Activated B cell treated with CpG ODN at 0.5 μM for 24 hours (primary cell): ENCODE results near the gene TMEM127. TPM values are rescaled to one million over a fixed set of nuclear protein-coding genes. Genes with fewer than 3 reads are reported as not detected.
"Not testable (repeated sequence)": the region's sequence is repeated elsewhere in the genome, so short reads cannot be mapped to it uniquely, and the experiment has no call there.

Source experiments
- ATAC-seq: fragments of 200-7000 bp; cut with Tn5 transposase; one replicate; pipeline ENCODE4 v1.10.0; 2021; ENCODE audit warnings: low read depth, mild to moderate bottlenecking, moderate library complexity
- CTCF ChIA-PET: fragments of 350-600 bp; sonication (Branson Sonifier 250); formaldehyde crosslinking; loops from one replicate; lab custom pipeline; 2021; ENCODE audit warnings: antibody characterized with exemption; lab: Charles Lee
- POLR2A ChIA-PET: fragments of 350-600 bp; sonication (Branson Sonifier 250); formaldehyde crosslinking; loops from one replicate; lab custom pipeline; 2021; ENCODE audit warnings: antibody characterized with exemption; lab: Charles Lee
- DNase-seq: peaks from one replicate; pipeline ENCODE4 v3.0.0; 2022
- H3K27ac Mint-ChIP-seq: one replicate; pipeline ENCODE4 v1.8.0; 2020; ENCODE audit warnings: mixed read lengths
- H3K27me3 Mint-ChIP-seq: one replicate; pipeline ENCODE4 v1.8.0; 2021; ENCODE audit warnings: mixed read lengths
- H3K36me3 Mint-ChIP-seq: one replicate; pipeline ENCODE4 v1.8.0; 2021; ENCODE audit warnings: low read depth, mixed read lengths
- H3K4me1 Mint-ChIP-seq: one replicate; pipeline ENCODE4 v1.8.0; 2021; ENCODE audit warnings: mixed read lengths
- H3K4me3 Mint-ChIP-seq: one replicate; pipeline ENCODE4 v1.8.0; 2020; ENCODE audit warnings: mild to moderate bottlenecking, mixed read lengths
- H3K9me3 Mint-ChIP-seq: one replicate; pipeline ENCODE4 v1.8.0; 2020; ENCODE audit warnings: mixed read lengths
- CTCF ChIP-seq: fragments of 200-600 bp; IDR thresholded peaks from one replicate; pipeline ENCODE4 v1.8.0; 2022; ENCODE audit warnings: antibody characterized with exemption, mild to moderate bottlenecking
- intact Hi-C: fragments of 100-400 bp; cut with micrococcal nuclease; formaldehyde crosslinking; loops from one replicate; pipeline ENCODE4 v1.15.1; 2024
- total RNA-seq: library from RNA; stranded (reverse); gene quantifications from 2 replicates; pipeline ENCODE4 v1.2.3, GENCODE V29; 2022

Gene TMEM127
- total RNA-seq, 1 donor from 2014 or later, result 43.2 TPM

- CTCF ChIA-PET, result interaction anchor here (0.6 to 3.1 kb wide), 19 partner anchors 8 to 98 kb away, joined by 3 to 22 read pairs (median 4); partner anchors contain the start of genes ASTL, DUSP2 and STARD7
- Mint-ChIP-seq H3K9me3 (no peaks in the 10 kb centered on the region), H3K4me3 (peak overlapping the region; percentile 70), H3K27me3 (no peaks in the 10 kb centered on the region), H3K36me3 (peaks cover 3% of the 10 kb centered on the region), H3K4me1 (peaks cover 17% of the 10 kb centered on the region), H3K27ac (peak overlapping the region; percentile 84)
- ATAC-seq, result peak; percentile 99
- peak; percentile 37 for DNase-seq
- intact Hi-C loops, result loop anchor here (1.0 to 5.0 kb wide), 3 partner anchors 26 to 37 kb away; partner anchors contain the start of gene STARD7
- no peak for TF ChIP-seq CTCF
- POLR2A ChIA-PET, result interaction anchor here (0.8 to 4.7 kb wide), 19 partner anchors 8 to 95 kb away, joined by 3 to 59 read pairs (median 5); partner anchors contain the start of genes ASTL, CIAO1, STARD7 and TMEM127
These were observed 31.9 kb downstream of the TMEM127 start for GRCh38 chr2:96233880-96234316.

- H3K4me3 Mint-ChIP-seq, result peak overlapping the region; percentile 70
- peak overlapping the region; percentile 84 for H3K27ac Mint-ChIP-seq
- ATAC-seq, result peak; percentile 6
- POLR2A ChIA-PET, result interaction anchor here (0.6 to 4.7 kb wide), 18 partner anchors 8 to 87 kb away, joined by 3 to 59 read pairs (median 6); partner anchors contain the start of genes CIAO1, STARD7 and TMEM127
- CTCF ChIA-PET, result interaction anchor here (0.6 to 3.1 kb wide), 19 partner anchors 8 to 116 kb away, joined by 3 to 22 read pairs (median 4); partner anchors contain the start of genes ASTL, DUSP2 and STARD7
- no peak for TF ChIP-seq CTCF
- H3K9me3 Mint-ChIP-seq, result no peaks in the 10 kb centered on the region
- peaks cover 3% of the 10 kb centered on the region for H3K36me3 Mint-ChIP-seq
- DNase-seq, result no peak
- intact Hi-C loops, result loop anchor here (2.0 to 5.0 kb wide), 2 partner anchors 27 to 36 kb away; no protein-coding TSS in a partner anchor
- no peaks in the 10 kb centered on the region for H3K27me3 Mint-ChIP-seq
- peaks cover 17% of the 10 kb centered on the region for H3K4me1 Mint-ChIP-seq
These were observed 32.4 kb downstream of the TMEM127 start for GRCh38 chr2:96233436-96233835.

- no peak for DNase-seq
- intact Hi-C loops, result loop anchor here (5.0 kb wide), 1 partner anchor 34 kb away; no protein-coding TSS in a partner anchor
- TF ChIP-seq CTCF, result no peak
- CTCF ChIA-PET, result no interaction called here
- no peak overlapping the region for H3K4me3 Mint-ChIP-seq
- H3K4me1 Mint-ChIP-seq, result peaks cover 17% of the 10 kb centered on the region
- POLR2A ChIA-PET, result interaction anchor here (4.7 kb wide), 1 partner anchor 22 kb away, joined by 59 read pairs; the partner anchor contains the start of gene STARD7
- no peaks in the 10 kb centered on the region for H3K36me3 Mint-ChIP-seq
- H3K27me3 Mint-ChIP-seq, result no peaks in the 10 kb centered on the region
- H3K27ac Mint-ChIP-seq, result no peak overlapping the region
- no peaks in the 10 kb centered on the region for H3K9me3 Mint-ChIP-seq
- ATAC-seq, result no peak
These were observed 34.5 kb downstream of the TMEM127 start for GRCh38 chr2:96231316-96231715.

GRCh38 chr2:96225016-96225533, 40.7 kb downstream of the TMEM127 start:
- Mint-ChIP-seq H3K36me3 (no peaks in the 10 kb centered on the region), H3K4me3 (peak overlapping the region; percentile 66), H3K27me3 (no peaks in the 10 kb centered on the region), H3K27ac (peak overlapping the region; percentile 90), H3K9me3 (no peaks in the 10 kb centered on the region), H3K4me1 (peaks cover 13% of the 10 kb centered on the region)
- DNase-seq, result no peak
- no peak for TF ChIP-seq CTCF
- POLR2A ChIA-PET, result interaction anchor here (0.7 to 4.2 kb wide), 15 partner anchors 9 to 303 kb away, joined by 3 to 63 read pairs (median 5); partner anchors contain the start of genes CIAO1, DUSP2, STARD7 and TMEM127
- peak; percentile 86 for ATAC-seq
- intact Hi-C loops, result loop anchor here (2.0 kb wide), 2 partner anchors 16 to 18 kb away; partner anchors contain the start of gene STARD7
- CTCF ChIA-PET, result interaction anchor here (0.7 to 1.5 kb wide), 5 partner anchors 9 to 96 kb away, joined by 3 to 9 read pairs (median 3); no protein-coding TSS in a partner anchor

GRCh38 chr2:96221106-96221505, 44.7 kb downstream of the TMEM127 start:
- H3K4me3 Mint-ChIP-seq, POLR2A ChIA-PET, ATAC-seq, CTCF ChIA-PET, H3K27ac Mint-ChIP-seq, intact Hi-C loops, H3K9me3 Mint-ChIP-seq, H3K27me3 Mint-ChIP-seq, H3K36me3 Mint-ChIP-seq, DNase-seq: not testable (repeated sequence)
- H3K4me1 Mint-ChIP-seq, result peaks cover 13% of the 10 kb centered on the region

GRCh38 chr2:96219959-96220358, 45.8 kb downstream of the TMEM127 start:
- POLR2A ChIA-PET, result interaction anchor here (1.7 kb wide), 1 partner anchor 11 kb away, joined by 10 read pairs; the partner anchor contains the start of gene STARD7

More at GRCh38 chr2:96219959-96220358, 45.8 kb downstream of the TMEM127 start:
- H3K9me3 Mint-ChIP-seq, H3K4me3 Mint-ChIP-seq, H3K4me1 Mint-ChIP-seq, H3K27me3 Mint-ChIP-seq, intact Hi-C loops, H3K27ac Mint-ChIP-seq, H3K36me3 Mint-ChIP-seq, CTCF ChIA-PET, DNase-seq, ATAC-seq: not testable (repeated sequence)
